Stimulated activated CD8-positive, alpha-beta memory T cell treated with anti-CD3 and anti-CD28 coated beads, Interleukin-4, amount 100 ng/mL, for 4 hours (primary cell): ENCODE results near the gene SENP5.

Experiments used
- DNase-seq, 2 donors: peaks; one replicate each; pipeline ENCODE4 v3.0.0-alpha.2; 2020; ENCODE audit warnings: low read depth in 2 of 2, low spot score in 1 of 2

Gene SENP5

DNA sequence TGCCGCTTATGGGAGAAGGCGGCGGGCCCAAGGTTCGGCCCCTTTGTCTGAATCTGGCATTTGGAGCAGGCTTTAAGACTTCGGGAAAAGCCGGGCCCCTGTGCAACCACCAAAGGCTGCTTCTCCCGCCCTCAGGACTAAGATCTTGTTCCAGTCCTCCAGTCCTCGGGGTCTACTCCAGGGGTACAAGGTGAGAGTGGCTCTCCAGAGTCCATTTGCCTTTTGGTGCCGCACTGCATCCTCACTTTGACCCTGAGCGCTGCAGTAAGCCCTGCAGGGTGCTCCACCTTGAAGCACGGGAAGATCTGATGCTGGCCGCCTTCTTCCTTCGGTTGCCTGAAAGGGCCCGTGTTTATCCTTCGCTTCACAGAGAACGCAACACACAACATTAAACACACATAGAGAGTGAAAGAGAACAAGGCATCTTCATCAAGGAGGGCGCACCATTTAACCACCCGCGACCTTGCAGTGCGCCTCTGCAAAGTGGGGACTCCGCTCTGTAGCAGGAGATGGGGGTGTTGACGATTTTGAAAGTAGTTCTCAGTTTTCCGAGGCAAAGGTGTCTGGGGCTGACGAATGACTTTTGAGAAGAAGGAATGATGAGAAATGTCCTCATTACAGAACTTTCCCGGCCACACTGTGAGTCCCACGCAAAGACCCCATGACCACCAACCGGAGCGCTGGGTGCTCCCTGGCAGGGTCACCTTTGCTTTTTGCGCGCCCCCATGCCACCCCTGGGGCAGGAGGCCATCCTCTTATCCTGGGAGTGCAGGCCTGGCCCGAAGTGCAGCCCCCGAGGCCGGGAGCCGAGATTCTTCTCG is 99.9 kb downstream of the SENP5 start:
- no peak for DNase-seq

DNA sequence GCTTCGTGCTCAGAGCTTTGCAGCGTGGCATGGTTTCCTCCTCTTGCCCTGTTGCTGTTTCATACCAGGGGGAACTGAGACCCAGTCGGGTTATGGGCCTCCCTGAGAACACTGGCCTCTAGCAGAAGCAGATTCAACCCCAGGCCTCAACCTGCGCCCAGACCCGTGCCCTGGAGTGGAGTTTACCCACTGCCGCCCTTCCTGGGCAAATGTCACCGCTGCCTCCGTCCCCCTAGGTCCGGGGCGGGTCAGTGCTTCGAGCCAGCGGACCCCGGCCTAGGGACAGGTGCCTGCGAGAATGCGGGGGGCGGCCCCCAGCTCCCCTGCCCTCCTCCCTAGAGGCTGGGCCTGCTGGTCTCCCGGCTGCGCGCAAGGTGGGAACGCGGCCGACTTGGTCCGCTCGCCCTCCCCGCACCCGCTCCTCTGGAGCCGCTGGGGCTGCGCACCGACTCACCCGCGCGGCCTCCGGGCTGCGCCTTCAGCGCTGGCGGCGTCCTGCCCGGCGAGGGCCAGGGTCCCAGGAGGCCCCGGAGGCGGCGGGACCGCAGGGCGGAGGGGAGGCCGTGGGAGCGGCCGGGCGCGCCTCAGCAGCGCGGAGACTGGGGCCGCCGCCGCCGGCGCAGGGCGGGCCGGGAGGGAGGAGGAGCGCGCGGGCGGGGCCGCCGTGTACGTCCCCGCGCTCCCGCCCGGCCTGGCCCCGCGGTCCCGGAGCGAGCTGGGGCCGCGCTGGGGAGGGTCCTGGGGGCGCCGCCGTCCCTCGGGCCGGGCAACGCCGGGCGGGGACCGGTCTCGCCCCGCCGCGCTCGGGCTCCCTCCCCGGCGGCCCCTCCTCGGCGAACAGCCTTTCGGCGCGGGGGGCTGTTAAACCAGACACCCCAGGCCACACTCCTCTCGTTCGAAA is 100.8 kb downstream of the SENP5 start, which contains the start of gene PIGZ:
Gene PIGZ (minus strand): TSS at position 601 of the 901 bp plus-strand sequence. CDS start 16,802 bp downstream, outside the sequence.
- no peak for DNase-seq

DNA sequence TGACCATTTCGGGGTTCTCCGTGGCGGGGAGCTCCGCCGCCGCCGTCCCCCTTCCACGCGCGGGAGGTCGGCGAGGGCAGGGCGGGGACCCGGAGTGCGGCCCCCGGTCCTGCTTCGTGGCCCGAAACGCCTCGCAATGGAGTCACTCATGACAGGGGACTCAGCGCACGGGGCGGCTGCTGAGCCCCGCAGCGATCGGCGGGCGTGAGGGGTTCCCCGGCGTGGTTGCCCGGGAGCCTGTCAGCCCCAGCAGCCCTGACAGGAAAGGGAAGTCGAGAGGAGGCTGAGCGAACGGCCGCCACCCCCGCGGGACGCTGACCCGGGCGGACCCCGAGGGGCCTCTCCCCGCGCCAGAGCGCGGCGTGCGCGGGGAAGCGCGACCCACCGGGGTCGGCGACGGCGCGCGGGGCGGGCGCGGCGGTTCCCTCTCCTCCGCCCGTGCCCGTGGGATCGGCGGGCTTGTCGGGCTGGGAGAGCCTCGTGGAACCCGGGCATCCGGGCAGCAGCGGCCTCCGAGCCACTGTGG is 101.5 kb downstream of the SENP5 start:
- DNase-seq: no peak

DNA sequence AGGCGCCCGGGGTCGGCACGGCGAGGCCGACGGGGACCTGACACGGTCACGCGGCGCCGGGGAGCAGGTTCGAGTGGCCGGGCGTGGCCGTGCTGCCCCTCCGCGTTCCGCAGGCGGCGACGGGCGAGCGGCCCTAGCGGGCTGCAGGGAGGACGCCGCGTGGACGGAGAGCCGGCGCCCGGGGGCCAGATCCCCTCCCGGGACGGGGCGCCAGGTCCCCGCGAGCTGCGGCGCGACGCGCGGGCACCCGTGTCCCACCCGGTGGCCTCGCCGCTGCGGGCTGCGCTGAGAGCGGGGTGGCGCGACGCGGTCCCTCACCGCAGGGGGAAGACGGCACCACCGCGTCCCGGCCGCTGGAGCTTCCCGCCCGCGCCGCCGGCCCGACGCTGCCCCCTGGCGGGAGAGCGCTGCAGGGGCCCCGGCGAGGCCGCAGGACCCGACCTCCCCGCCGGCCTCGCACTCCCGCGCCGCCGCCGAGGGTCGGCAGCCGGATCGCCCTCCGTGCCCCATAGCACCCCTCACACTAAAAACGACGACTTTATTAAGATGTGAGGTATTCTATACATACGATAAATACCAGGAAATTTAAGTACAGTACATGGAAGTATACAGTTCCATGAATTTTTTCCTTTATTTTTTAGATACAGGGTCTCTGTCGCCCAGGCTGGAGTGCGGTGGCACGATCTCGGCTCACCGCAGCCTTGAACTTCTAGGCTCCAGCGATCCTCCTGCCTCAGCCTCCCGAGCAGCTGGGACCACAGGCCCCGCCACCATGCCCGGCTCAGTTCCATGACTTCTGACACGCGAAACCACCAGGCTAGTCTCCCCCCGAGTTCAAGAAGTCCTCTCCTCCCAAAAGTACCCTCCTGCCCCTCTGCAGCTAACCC is 102.2 kb downstream of the SENP5 start:
- peak; percentile 22 to 38 for DNase-seq

DNA sequence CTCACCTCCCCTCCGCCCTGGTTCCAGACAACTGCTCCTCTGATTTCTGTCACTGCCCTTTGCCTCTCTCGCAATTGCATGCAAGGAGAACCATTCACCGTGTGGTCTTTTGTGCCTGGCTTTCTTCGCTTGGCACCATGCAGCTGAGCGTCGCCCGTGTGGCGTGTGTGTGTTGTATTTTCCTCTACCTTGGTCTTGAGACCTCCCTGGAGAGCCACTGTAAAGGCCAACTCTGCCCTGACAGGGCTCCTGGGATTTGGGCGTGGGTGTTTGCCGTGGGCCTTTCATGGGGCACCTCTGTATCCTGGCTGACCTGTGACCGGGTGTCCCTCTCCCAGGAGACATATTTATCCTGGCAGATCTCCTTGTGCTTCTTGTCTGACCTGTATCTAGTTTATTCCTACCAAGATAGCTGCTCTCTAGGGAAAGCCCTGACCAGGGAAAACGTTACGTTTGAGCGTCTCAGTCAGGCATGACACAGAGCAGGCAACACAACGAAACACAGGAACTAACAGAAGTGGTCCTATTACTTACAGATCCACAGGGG is 102.9 kb downstream of the SENP5 start:
- no peak for DNase-seq

DNA sequence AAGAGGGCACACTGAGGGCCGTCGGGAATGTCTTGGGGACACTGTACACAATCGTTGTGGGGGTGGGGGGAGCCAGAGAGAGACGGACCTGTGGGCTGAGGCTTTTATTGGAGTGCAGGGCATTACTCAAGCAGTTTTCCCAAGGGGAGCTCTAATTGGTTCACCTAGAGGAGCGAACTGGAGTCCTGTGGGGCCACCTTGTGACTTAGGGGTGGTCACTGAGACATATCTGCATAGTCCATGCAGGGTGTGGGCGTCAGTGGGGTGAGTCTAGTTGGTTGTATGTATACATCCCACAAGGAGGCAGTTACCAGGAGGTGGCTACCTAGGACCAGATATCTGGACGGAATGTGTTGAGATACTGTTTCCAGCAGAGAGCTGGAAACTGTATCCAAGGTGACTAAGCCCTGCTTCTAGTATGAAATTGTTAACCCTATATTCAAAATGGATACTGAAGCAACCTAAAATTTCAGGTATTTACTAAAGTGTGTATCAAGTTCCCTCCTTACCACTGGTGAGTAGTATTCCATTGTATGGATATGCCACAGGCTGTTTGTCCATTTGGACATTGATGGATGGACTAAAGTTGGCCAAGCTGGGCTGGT is 103.5 kb downstream of the SENP5 start:
- no peak for DNase-seq

DNA sequence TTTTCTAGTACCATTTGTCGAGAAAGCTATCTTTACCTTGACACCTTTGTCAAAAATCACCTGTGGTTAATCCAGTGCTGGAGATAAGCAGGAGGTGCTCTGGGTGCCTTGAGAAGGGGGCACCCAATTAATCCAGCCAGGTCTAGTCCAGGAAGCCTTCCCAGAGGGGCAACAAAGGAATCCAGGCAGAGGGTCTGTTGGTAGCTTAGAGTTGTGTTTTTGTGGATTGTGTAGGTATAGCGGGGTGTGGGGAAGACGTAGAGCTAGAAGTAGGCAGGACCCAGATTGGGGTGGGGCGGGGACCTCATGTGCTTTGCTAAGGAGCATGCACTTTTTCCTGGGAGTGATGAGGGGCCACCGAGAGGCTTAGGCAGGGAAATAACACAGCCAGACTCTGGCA is 106.9 kb downstream of the SENP5 start:
- DNase-seq: no peak

DNA sequence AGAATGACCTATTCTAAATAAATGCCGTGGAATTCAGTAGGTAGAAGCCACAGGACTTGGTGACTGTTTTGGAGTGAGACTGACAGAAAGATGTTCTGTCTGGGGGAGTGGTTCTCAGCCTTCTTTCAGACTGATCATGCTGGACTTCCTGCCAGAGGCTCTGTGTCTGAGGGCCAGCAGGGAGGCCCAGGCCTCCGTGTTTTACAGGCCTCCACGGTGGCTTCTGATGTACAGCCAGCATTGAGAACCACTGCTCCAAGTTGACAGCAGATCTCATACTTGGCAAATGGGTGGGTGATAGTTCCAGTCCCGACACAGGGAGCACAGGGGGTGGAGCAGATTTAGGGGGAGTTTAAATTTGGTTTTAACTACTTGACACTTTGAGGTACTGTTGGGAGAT is 107.6 kb downstream of the SENP5 start:
- DNase-seq: no peak

DNA sequence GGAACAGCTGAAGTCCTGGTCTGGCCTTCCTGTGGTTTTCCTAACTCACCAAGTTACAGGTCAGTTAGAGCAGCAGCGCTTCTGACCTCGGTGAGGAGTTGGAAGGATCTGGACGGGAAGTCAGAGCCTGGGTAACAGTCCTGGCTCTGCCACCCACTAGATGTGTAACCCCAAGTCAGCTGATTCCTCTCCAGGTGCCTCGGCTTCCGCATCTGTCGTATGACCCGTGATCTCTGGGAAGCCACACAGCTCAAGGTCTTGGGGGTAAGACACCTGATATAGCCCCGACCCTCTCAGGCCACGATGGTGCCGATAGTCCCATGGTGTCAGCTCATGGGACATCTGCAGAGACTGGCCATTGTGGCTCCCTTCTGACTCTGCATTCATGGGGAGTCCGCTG is 109.2 kb downstream of the SENP5 start:
- DNase-seq: no peak

DNA sequence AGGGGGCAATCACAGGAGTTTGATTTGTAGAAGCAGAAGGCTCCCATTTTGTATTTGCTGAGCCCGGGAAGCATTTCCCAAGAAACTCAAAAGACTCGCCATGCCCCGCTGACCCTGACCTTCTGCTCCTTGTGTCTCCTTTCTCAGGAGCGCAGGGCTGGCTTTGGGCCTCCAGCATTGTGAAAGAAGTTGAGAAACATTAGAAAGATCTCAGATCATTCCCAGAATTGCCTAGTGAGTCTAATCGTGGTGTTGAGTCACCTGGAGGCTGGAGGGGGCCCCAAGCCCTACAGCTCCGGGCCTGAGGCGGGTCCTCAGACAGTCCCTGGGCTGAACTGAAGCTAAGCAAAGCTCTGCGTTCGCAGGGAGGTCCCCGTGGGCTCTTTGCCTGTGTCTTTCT is 111.8 kb downstream of the SENP5 start:
- DNase-seq: no peak

DNA sequence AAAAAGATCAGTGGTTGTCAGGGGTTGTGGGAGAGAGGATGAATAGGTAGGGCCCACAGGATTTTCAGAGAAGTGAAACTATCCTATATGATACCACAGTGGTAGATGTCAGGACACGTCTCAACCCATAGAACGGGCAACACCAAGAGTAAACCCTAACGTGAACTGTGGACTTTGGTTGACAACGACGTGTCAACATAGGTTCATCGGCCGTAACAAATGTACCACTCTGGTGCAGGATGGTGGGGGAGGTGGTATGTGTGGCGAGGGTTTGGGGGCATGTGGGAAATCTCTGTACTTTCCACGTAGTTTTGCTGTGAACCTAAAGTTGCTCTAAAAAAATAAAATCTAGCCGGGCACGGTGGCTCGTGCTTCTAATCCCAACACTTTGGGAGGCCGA is 113.9 kb downstream of the SENP5 start:
- no peak for DNase-seq

DNA sequence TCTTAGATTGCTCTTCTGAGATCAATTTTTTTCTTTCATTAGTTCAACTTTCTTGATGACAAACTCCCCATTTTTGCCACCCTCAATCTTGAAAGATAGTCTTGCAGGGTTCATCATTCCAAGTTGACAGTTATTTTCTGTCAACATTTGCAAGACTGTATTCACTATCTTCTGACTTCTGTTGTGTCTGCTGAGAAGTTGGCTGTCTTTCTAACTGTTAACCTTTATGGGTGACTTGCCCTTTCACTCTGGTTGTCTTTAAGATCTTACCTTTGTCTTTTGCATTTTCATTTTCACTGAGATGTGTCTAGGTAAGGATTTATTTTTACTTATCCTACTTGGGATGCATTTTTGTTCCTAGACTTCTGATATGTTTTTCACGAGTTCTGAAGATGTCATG is 115.5 kb downstream of the SENP5 start:
- no peak for DNase-seq
